GM12878 (cell line): ENCODE results near the gene PFKFB1.

ENCODE experiments used
- CTCF ChIP-seq, 3 experiments: IDR thresholded peaks in 2 of 3; conservative IDR thresholded peaks in 1 of 3; 2 replicates each; pipeline ENCODE4 v1.5.1; 2011; ENCODE audit warnings: low read depth in 3 of 3, low read length in 3 of 3, mild to moderate bottlenecking in 3 of 3, control low read depth in 2 of 3, moderate library complexity in 2 of 3, inconsistent platforms in 1 of 3, mixed read lengths in 1 of 3; ENCODE audit not compliant: control insufficient read depth in 2 of 3, insufficient read depth in 1 of 3; ENCODE audit errors: extremely low read depth in 1 of 3
- EP300 ChIP-seq, 2 experiments: fragments of 150-350 bp in 1 of 2; IDR thresholded peaks; 2 replicates each; pipeline ENCODE4 v1.6.1; 2011 to 2012; ENCODE audit warnings: low read depth in 2 of 2, low read length in 2 of 2, borderline replicate concordance in 1 of 2, improper control_type of control experiment in 1 of 2, inconsistent platforms in 1 of 2; ENCODE audit not compliant: control insufficient read depth in 1 of 2
- POLR2A ChIP-seq: IDR thresholded peaks from 2 replicates; pipeline ENCODE4 v1.6.1; 2011; ENCODE audit warnings: low read depth, mild to moderate bottlenecking, low read length
- YY1 ChIP-seq: IDR thresholded peaks from 2 replicates; pipeline ENCODE4 v1.6.1; 2011; ENCODE audit warnings: low read depth, mild to moderate bottlenecking, low read length
- TF ChIP-seq, protein P1 (sequence below): IDR thresholded peaks from 2 replicates; pipeline ENCODE4 v1.6.1; 2011; ENCODE audit warnings: mild to moderate bottlenecking, low read depth, low read length, moderate library complexity; ENCODE audit not compliant: insufficient replicate concordance

GRCh38 chrX:54923376-54923775 lies 70.6 kb downstream of the PFKFB1 start:
- TF ChIP-seq EP300 (IDR thresholded peaks at IDR 0.05; ENCODE audit: borderline replicate concordance in 1 of 2, control insufficient read depth in 1 of 2, low read depth in 2 of 2, low read length in 2 of 2): no peak
- TF ChIP-seq, protein P1, sequence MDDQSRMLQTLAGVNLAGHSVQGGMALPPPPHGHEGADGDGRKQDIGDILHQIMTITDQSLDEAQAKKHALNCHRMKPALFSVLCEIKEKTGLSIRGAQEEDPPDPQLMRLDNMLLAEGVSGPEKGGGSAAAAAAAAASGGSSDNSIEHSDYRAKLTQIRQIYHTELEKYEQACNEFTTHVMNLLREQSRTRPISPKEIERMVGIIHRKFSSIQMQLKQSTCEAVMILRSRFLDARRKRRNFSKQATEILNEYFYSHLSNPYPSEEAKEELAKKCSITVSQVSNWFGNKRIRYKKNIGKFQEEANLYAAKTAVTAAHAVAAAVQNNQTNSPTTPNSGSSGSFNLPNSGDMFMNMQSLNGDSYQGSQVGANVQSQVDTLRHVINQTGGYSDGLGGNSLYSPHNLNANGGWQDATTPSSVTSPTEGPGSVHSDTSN: no peak
- no peak for TF ChIP-seq CTCF (IDR thresholded peaks at IDR 0.05 in 2 of 3, conservative IDR thresholded peaks at IDR 0.05 in 1 of 3; ENCODE audit: control insufficient read depth in 2 of 3, extremely low read depth in 1 of 3, insufficient read depth in 1 of 3, low read depth in 3 of 3, low read length in 3 of 3)
- no peak for TF ChIP-seq POLR2A
- TF ChIP-seq YY1: no peak
